ENCODE measurements around the gene ZNF345. TPM values are rescaled to one million over a fixed set of nuclear protein-coding genes. Genes with fewer than 3 reads are reported as not detected.
A peak's percentile ranks its signal among the peaks of the same experiment; 100 is the strongest.

The ZNF345 gene
- total RNA-seq, 1 donor from 2014 or later = 1.7 TPM

DNA sequence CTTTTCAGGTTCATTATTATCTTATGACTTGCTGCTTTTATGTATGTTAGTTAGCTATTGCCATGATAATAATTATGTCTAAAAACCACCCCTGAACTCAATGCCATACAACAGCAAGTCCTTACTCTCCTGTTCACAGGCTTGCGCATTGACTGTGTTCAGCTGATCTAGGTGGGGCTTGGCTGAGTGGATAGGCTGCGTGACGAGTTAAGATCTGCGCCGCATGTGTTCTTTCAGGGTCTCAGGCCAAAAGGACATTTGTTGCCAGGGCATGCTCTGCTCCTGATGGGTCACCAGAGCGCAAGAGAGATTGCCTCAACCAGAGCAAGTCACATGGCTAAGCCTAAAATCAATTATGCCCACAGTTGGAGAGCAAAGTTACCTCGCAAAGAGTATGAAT is 66.3 kb downstream of the ZNF345 start:
- peak; percentile 81 for DNase-seq (ENCODE audit: low read depth)

GRCh38 chr19:36918090-36918489 is 67.4 kb downstream of the ZNF345 start:
- DNase-seq (ENCODE audit: low read depth) = no peak

Other genes with a start within 250 kb of the ZNF345 start
- gene ZNF382, start 245.6 kb upstream of the ZNF345 start, total RNA-seq = 4.9 and 5.2 TPM in 2 replicates
- gene ZNF461, start 184.0 kb upstream of the ZNF345 start, total RNA-seq = 11.1 and 11.8 TPM in 2 replicates
- gene ZNF567, start 163.3 kb upstream of the ZNF345 start, total RNA-seq = 4.5 and 5.4 TPM in 2 replicates
- 2.7 and 4.2 TPM in 2 replicates for gene ZNF850, start 78.1 kb upstream of the ZNF345 start, total RNA-seq
- gene ZNF790, start 12.5 kb upstream of the ZNF345 start, total RNA-seq = 10.0 and 11.0 TPM in 2 replicates
- gene ZNF829, start 65.4 kb downstream of the ZNF345 start, total RNA-seq = 3.4 and 3.8 TPM in 2 replicates
- 20.0 and 24.0 TPM in 2 replicates for gene ZNF568, start 65.5 kb downstream of the ZNF345 start, total RNA-seq
- 8.9 and 11.4 TPM in 2 replicates for gene ZNF420, start 227.6 kb downstream of the ZNF345 start, total RNA-seq

All from myocyte (in vitro differentiated cells).